Nucleus accumbens (tissue), 56 donors: ENCODE measurements around the gene PLAGL2.
"Not testable (repeated sequence)": the region's sequence is repeated elsewhere in the genome, so short reads cannot be mapped to it uniquely, and the experiment has no call there.

Source experiments
- DNase-seq, 56 donors: peaks; one replicate each; lab custom pipeline; 2025; lab: John Stamatoyannopoulos, UW

Gene PLAGL2

DNA sequence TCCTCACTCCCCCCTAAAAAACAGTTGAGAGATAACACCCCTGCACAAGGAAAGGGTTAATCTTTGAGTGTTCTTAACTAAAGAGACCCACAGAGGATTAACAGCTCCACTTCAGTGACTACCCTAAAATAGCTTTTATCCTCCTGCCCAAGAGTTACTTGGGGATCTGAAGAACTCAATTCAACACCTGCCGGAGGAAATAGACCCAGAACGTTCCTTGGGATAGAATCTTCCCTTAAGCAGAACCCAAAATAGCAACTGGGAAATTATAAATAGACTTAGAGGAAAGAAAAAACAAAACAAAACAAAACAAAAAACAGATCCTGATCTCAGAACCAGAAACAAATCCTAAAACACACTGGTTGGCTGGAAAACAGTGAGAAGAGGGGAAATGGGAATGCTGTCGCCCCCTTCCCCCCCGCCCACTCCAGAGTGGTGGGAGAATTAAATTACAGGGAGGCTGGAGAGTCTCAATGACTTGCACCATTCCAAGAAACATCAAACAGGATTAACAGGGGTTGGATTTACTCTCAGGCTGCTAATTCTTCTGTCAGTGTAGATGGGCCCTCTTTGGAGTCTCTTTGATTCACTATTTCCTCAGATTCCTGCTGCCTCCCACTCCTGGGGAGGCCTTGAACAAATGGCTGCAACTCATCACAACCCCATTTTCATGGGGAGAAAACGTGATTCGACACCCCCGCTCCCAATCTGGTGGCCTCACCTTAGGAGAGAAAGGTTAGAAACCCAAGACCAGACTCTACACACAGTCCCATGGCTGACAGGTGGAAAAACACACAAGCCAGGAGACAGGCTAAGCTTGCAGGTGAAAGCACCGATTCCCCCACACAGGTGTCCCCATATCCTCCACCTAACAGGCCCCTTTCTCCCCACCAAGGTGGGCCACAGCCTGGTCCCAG is 1.4 kb downstream of the PLAGL2 start:
- peak in 1 of 56 donors; percentile 9 for DNase-seq

DNA sequence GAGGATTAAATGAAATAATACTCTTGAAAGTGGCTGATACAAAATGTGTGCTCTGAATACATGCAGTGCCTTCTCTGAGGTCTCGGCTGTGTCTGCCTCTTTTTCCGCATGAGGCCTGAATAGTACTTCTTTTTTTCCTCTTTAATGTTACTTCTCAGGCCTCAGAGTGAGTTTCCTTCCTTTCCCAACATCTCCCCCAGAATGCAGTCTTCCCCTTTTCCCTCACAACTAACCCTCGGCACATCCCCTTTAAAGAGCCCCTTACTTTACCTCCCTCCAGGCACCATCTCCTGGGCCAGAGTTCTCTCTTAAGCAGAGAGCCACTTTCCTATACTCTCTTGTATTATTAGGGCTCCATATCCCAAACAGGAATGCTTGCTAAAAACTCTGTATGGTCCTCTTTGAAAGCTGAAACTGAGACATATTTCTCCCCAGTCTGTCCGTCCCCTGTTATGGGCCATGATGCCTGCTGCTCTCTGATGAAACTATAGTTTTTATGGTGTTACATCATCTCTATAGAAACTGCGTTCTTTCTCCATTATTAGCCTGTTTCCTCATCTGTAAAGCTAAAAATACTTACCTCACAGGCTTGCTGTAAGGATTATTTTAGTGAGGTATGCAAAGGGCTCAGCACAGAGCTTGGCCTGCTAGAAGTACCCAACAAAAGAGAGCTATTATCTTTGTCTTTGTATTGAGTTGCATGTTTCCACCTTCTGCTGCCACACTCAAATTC is 2.3 kb downstream of the PLAGL2 start:
- DNase-seq, result no peak

- peak in 14 of 56 donors; percentile 5 to 48 (median 25) for DNase-seq
Measured at GRCh38 chr20:32204205-32205109, 3.1 kb downstream of the PLAGL2 start.

GRCh38 chr20:32203356-32204204 is 4.0 kb downstream of the PLAGL2 start:
- DNase-seq, result no peak

- DNase-seq, result no peak
Measured at GRCh38 chr20:32201977-32202363, 5.6 kb downstream of the PLAGL2 start.

DNA sequence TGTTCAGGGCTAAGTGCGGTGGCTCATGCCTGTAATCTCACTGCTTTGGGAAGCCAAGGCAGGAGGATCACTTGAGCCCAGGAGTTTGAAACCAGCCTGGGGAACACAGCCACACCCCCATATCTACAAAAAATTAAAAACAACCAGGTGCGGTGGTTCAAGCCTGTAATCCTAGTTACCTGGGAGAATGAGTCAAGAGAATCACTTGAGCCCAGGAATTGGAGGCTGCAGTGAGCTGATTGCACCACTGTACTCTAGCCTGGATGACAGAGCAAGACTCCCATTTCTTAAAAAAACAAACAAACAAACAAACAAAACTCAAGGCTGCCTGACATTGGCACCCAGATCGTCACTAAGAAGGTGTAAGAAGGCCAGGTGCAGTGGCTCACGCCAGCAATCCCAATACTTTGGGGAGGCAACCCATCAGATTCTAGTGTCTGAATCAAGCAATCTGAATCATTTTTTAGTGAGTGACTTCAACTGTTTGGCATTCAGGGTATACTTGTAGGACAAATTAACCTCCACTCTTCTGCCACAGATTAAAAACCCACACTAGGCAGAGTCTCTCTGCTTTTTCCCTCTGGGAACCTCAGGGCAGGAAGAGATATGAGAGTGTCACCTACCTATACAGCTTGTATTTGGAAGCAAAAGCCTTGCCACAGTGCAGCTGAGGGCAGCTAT is 6.1 kb downstream of the PLAGL2 start:
- DNase-seq, result no peak

- DNase-seq, result peak in 12 of 56 donors; percentile 4 to 47 (median 20)
Measured at GRCh38 chr20:32199006-32199405, 8.5 kb downstream of the PLAGL2 start.

DNA sequence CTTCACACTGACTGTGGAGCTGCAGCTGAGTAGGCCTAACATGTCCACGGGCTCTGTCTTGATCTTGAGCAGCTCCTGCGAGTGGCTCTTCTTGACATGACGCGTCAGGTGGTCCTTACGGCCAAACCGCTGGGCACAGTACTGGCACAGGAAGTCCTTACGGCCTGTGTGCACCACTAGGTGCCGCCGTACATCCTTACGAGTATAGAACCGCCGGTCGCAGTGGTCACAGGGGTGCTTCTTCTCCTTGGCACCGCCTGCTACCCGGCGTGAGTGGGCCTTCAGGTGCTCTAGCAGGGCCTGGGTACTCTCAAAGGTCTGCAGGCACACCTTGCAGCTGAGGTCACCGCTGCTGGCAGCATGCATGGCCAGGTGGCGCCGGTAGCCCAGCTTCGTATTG is 10.4 kb downstream of the PLAGL2 start:
- not testable (repeated sequence) for DNase-seq

- not testable (repeated sequence) for DNase-seq
Measured at GRCh38 chr20:32196613-32197012, 10.9 kb downstream of the PLAGL2 start.

DNA sequence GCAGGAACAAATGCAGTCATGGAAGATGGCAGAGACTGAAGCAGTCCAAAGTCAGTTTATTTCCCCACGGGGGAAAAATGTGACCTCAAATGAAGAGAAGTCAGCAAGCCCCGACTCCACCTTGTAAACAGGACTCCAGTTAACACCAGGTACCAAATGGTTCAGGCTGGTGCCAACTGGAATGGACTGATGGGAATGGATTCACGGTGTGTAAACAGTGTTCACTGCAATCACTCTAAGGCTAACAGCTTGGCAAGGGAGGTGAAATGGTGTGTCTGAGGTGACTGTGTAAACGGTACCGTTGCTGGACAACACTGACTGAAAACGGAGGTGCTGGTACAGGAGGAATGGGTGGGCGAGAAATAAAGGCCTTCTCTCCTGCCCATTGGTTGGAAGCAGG is 12.0 kb downstream of the PLAGL2 start:
- no peak for DNase-seq

- DNase-seq, result no peak
Measured at GRCh38 chr20:32193996-32194395, 13.5 kb downstream of the PLAGL2 start.

DNA sequence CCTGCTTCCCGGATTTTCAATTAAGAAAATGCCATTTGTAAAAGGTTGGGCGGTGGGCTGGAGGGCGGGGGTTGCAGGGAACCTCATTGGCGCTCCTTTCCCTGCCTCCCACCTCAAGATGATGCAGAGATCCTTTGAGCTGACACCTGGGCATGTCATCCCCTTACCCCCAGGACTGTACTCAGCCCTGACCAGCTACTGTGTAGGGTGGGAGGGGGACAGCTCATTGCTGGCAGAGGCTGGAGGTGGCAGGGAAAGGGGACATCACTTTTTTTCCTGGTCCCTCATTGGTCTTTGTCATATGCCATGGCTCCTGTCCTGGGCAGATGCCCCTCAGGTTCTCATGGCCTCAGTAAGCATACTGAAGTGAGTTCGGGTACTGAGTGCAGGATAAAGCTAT is 14.2 kb downstream of the PLAGL2 start:
- not testable (repeated sequence) for DNase-seq

DNA sequence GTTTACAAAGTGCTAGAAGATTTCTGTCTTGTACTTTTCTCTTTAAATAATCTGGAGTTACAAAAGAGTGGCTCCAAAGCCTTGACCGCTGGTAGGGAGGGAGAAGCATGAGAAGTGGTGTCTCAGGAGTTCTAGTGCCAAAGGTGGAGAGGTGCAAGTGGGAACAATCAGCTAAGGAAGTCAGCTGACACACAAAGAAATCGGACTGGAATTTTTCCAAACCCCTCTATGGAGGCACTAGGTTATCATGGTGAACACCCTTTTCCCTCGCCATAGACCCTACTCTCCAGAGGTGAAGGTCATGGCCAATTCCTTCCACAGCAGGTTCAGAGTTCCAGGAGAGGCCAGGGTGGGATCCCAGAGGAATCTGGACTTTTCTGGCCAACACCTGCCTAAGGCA is 14.8 kb downstream of the PLAGL2 start:
- no peak for DNase-seq

DNA sequence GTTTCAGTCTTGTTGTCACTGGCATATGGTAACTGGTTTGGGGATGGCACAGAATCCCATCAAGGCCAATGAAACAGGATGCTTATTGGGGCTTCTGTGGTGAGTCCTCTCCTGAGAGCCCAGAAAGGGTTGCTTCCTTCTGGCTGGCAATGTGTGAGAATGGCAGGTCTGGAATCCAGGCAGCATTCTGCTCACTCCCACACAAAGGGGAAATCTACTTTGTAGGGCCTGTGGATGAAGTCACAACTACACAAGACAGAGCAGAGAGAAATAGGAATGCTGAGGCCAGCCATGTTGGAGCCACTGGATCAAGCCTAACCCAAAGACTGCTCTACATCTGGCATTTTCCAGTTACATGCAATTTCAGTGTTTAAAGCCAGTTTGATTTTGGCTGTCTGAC is 15.7 kb downstream of the PLAGL2 start:
- no peak for DNase-seq

DNA sequence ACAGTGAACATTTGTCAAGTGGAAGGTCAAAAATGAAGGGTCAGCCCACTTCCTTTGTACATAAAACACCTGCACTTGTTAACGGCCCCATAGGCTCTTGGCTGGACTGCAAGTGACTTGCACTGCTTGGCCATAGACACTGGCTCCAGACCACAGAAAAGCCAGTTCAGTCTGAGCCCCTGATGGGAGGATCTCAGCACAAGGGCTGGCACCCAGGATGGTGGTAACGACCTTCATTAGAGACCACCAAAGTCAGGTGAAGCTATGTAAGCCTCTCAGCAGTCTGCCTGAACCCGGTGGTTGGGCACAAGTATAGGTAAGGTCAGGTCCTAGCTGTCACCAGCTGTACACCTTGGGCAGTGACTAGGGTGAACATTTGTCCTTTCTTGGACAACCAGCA is 16.1 kb downstream of the PLAGL2 start:
- DNase-seq, result no peak

DNA sequence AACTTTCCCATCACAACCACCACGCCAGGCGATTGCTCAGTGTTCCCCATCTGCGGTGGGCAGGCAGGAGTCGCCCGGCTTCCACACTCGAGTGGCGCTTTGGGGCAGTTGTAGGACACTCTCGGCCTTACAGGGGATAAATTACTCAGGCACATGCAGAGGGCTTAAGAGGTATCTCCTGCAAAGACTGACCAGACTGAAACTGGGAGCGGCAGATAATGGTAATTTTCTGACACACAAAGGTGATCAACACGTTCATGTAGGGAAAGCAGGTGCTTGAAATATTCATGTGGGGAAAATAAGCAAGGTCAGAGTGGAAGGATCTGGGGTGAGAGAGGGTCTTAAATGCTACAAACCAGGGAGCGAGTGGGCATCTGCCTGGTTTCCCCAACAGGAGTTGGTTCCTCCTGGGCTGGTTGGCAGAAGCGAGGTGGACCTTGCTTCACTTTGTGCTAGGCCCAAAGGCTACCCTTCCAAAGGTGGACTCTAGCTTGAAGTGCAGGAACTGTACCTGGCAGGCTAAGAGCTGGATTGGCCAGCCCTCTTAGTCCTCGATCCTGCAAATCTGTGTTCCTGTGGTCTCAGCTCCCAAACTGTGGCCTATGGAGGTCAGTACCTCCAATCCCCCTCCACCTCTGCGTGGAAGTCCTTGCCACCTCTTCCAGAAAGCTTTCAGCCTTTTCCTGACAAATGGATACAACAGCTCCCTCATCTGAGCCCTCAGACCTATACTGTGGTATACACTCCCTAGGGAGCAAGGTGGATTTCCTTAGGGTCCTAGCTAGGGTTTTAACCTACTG is 16.7 kb downstream of the PLAGL2 start:
- no peak for DNase-seq

DNA sequence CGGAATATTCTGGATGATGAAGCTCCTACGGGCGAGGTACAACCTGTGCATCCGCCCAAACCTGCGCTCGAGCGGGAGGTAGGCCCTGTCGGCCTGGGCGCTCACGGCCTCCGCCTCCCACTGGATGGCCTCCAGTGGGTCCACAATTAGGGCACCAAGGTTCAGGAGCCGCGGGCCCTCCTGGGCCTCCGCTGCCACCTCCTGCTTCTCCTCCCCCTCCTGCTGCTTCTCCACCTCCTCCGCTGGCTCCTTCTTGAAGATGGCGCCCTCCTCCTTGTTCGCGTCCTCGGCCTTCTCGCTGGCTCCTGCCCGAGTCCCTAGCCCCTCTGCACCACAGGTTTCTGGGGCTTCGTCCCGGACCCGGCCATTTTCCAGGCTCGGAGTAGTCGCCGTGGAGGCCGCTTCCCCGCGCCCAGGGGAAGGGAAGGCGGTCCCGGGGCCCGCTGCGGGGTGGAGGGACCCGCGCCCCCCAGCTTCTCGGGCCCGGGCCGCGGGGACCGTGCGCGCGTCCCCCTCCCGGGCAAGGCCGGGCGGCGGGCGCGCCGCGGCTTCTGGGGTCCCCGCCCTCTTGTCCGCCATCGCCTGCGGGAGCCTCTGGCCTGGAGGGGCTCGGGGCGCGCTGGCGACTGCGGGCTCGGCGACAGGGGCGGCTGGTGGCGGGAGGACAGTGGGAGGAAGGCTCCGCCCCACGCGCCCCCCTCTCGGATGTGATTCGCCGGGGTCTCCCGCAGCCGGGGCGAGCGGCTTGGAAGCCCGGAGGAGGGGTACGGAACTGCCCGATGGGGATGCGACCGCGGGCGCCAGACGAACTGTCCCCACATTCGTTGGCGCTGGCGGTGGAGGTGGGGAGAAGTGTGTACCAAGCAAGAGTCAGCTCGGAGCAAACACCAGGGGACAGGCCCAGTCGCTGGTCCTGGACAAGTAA is 17.6 kb downstream of the PLAGL2 start:
- peak in 42 of 56 donors; percentile 14 to 79 (median 37) for DNase-seq
